GM23338 (cell line): ENCODE results near the gene PPP6R3. TPM values are rescaled to one million over a fixed set of nuclear protein-coding genes. Genes with fewer than 3 reads are reported as not detected.

Experiments used
- ATAC-seq: fragments of 200-7000 bp; cut with Tn5 transposase; 3 replicates; pipeline ENCODE4 v1.9.1; 2020
- DNase-seq: peaks from one replicate; pipeline ENCODE4 v3.0.0-alpha.2; 2015; ENCODE audit warnings: low spot score
- H2AFZ ChIP-seq: fragments of 200-600 bp; sonication (generic); 2 replicates; pipeline ENCODE4 v1.8.0; 2016; ENCODE audit warnings: antibody characterized with exemption, mild to moderate bottlenecking, moderate library complexity
- H3F3A ChIP-seq: fragments of 200-600 bp; sonication (generic); replicated peaks from 2 replicates; pipeline ENCODE4 v1.8.0; 2017; ENCODE audit warnings: antibody characterized with exemption, mixed run types, low read depth
- H3K27ac ChIP-seq: fragments of 200-600 bp; sonication (generic); 2 replicates; pipeline ENCODE4 v1.6.1; 2016; ENCODE audit warnings: low read depth
- H3K27me3 ChIP-seq: fragments of 200-600 bp; sonication (generic); 2 replicates; pipeline ENCODE4 v1.8.0; 2016; ENCODE audit warnings: mild to moderate bottlenecking, mixed run types, moderate library complexity; ENCODE audit not compliant: insufficient read depth
- H3K36me3 ChIP-seq: fragments of 200-600 bp; sonication (generic); 2 replicates; pipeline ENCODE4 v1.8.0; 2016; ENCODE audit warnings: mild to moderate bottlenecking; ENCODE audit not compliant: insufficient read depth
- H3K4me1 ChIP-seq: fragments of 200-600 bp; sonication (generic); 2 replicates; pipeline ENCODE4 v1.8.0; 2016; ENCODE audit warnings: mild to moderate bottlenecking, moderate library complexity; ENCODE audit not compliant: insufficient read depth
- H3K4me2 ChIP-seq: fragments of 200-600 bp; sonication (generic); 2 replicates; pipeline ENCODE4 v1.7.1; 2017; ENCODE audit warnings: mixed run types
- H3K4me3 ChIP-seq: fragments of 200-600 bp; sonication (generic); 2 replicates; pipeline ENCODE4 v1.6.1; 2016; ENCODE audit warnings: mixed run types
- H3K79me2 ChIP-seq: fragments of 200-600 bp; sonication (generic); replicated peaks from 2 replicates; pipeline ENCODE4 v1.8.0; 2017; ENCODE audit warnings: mild to moderate bottlenecking; ENCODE audit not compliant: insufficient read depth
- H3K9me2 ChIP-seq: fragments of 200-600 bp; sonication (generic); 2 replicates; pipeline ENCODE4 v1.8.0; 2017; ENCODE audit not compliant: insufficient read depth
- H4K20me1 ChIP-seq: fragments of 200-600 bp; sonication (generic); replicated peaks from 2 replicates; pipeline ENCODE4 v1.8.0; 2017; ENCODE audit warnings: mild to moderate bottlenecking; ENCODE audit not compliant: insufficient read depth
- H3K27ac Mint-ChIP-seq: 2 replicates; pipeline ENCODE4 v1.8.0; 2020; ENCODE audit warnings: inconsistent platforms, mild to moderate bottlenecking, moderate library complexity, mixed read lengths
- H3K27me3 Mint-ChIP-seq: 3 replicates; pipeline ENCODE4 v1.8.0; 2022; ENCODE audit warnings: low read depth, mild to moderate bottlenecking, moderate library complexity, mixed read lengths, inconsistent platforms; ENCODE audit not compliant: insufficient read depth, poor library complexity
- H3K36me3 Mint-ChIP-seq: 3 replicates; pipeline ENCODE4 v1.8.0; 2021; ENCODE audit warnings: low read depth, mild to moderate bottlenecking, inconsistent platforms, moderate library complexity, mixed read lengths
- H3K4me1 Mint-ChIP-seq: 3 replicates; pipeline ENCODE4 v1.8.0; 2020; ENCODE audit warnings: mild to moderate bottlenecking, inconsistent platforms, mixed read lengths
- H3K4me3 Mint-ChIP-seq: 3 replicates; pipeline ENCODE4 v1.8.0; 2021; ENCODE audit warnings: moderate library complexity, mild to moderate bottlenecking, inconsistent platforms, mixed read lengths
- H3K9me3 Mint-ChIP-seq: 3 replicates; pipeline ENCODE4 v1.8.0; 2020; ENCODE audit warnings: moderate library complexity, mild to moderate bottlenecking, inconsistent platforms, mixed read lengths
- CREB1 ChIP-seq: fragments of 250-450 bp; sonication (Bioruptor Pico); IDR thresholded peaks from 2 replicates; pipeline ENCODE4 v1.5.0; 2020; ENCODE audit warnings: low read depth, mild to moderate bottlenecking, moderate library complexity
- CTCF ChIP-seq, 2 experiments: fragments of 200-600 bp in 1 of 2; sonication (generic) in 1 of 2; conservative IDR thresholded peaks; 2 replicates each; pipeline versions ENCODE4 v1.5.1 to v1.6.1; 2016 to 2017; ENCODE audit warnings: antibody characterized with exemption in 2 of 2, low read depth in 2 of 2, mild to moderate bottlenecking in 2 of 2, moderate library complexity in 1 of 2
- ETS1 ChIP-seq: IDR thresholded peaks from 2 replicates; pipeline ENCODE4 v1.6.1; 2016; ENCODE audit warnings: antibody characterized with exemption
- EZH2 ChIP-seq: fragments of 200-600 bp; sonication (generic); IDR thresholded peaks from one replicate; pipeline ENCODE4 v1.8.0; 2017; ENCODE audit warnings: antibody characterized with exemption, mild to moderate bottlenecking, low read depth; ENCODE audit not compliant: unreplicated experiment
- EZH2phosphoT487 ChIP-seq: fragments of 200-600 bp; sonication (generic); IDR thresholded peaks from one replicate; pipeline ENCODE4 v1.8.1; 2018; ENCODE audit warnings: antibody characterized with exemption; ENCODE audit not compliant: unreplicated experiment
- JUNB ChIP-seq: IDR thresholded peaks from one replicate; pipeline ENCODE4 v1.6.1; 2016; ENCODE audit warnings: antibody characterized with exemption; ENCODE audit not compliant: unreplicated experiment
- NANOG ChIP-seq: IDR thresholded peaks from 2 replicates; pipeline ENCODE4 v1.6.1; 2016; ENCODE audit warnings: antibody characterized with exemption, borderline replicate concordance
- POLR2AphosphoS5 ChIP-seq: IDR thresholded peaks from 2 replicates; pipeline ENCODE4 v1.6.1; 2016; ENCODE audit warnings: antibody characterized with exemption, low read depth
- STAT1 ChIP-seq: IDR thresholded peaks from one replicate; pipeline ENCODE4 v1.6.1; 2016; ENCODE audit warnings: antibody characterized with exemption; ENCODE audit not compliant: unreplicated experiment
- ZNF114 ChIP-seq: fragments of 250-450 bp; sonication (Bioruptor Pico); IDR thresholded peaks from 2 replicates; pipeline ENCODE4 v1.5.0; 2020; ENCODE audit warnings: mild to moderate bottlenecking, moderate library complexity
- ZNF331 ChIP-seq: fragments of 250-450 bp; sonication (Bioruptor Pico); IDR thresholded peaks from 2 replicates; pipeline ENCODE4 v1.5.0; 2020; ENCODE audit warnings: low read depth, mild to moderate bottlenecking, moderate library complexity
- polyA plus RNA-seq: library from polyadenylated mRNA; unstranded; fragments of >200 nt; fragmentation: Nextera tagmentation; extraction: Ambion mirVana; gene quantifications from 2 replicates; pipeline ENCODE4 v1.2.1, GENCODE V29; 2016
- total RNA-seq: library from RNA; depleted of rRNA; stranded (reverse); fragments of >200 nt; shearing (Covaris generic); gene quantifications from 2 replicates; pipeline ENCODE4 v1.2.3, GENCODE V29; 2014
- TF ChIP-seq, protein P1 (sequence below): IDR thresholded peaks from one replicate; pipeline ENCODE4 v1.6.1; 2018; ENCODE audit warnings: antibody characterized with exemption; ENCODE audit not compliant: unreplicated experiment

PPP6R3 gene
- total and polyA plus RNA-seq, 2 experiments from 2014 or later, result 170 to 268 TPM

DNA sequence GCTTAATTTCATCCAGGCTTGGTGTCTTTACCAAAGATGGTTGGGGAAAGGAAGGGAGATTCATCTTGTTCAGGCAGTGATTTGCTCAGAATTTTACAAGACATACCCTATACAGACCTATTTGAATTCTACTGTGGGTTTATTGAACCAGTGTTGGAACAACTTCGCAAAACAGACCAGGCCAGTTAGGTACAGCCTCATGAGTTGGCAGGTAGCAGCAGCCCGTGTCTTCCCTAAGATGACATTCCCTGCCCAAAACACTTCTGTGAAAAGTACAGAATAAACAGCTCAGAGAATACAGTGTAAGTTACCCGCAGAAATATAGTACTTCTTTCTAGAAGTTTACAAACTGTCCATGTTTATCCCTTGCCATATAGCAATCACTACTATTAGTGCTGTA is 121.3 kb downstream of the PPP6R3 start:
- Histone ChIP-seq H3K36me3 (peaks cover 29% of the 10 kb centered on the region), H3K27me3 (no peaks in the 10 kb centered on the region), H3K79me2 (peaks cover 16% of the 10 kb centered on the region), H3K4me1 (no peaks in the 10 kb centered on the region), H3K4me3 (no peak overlapping the region), H4K20me1 (peaks cover 25% of the 10 kb centered on the region), H3K9me2 (no peaks in the 10 kb centered on the region), H2AFZ (no peak overlapping the region), H3K27ac (no peak overlapping the region), H3F3A (peaks cover 14% of the 10 kb centered on the region), H3K4me2 (no peak overlapping the region)
- TF ChIP-seq EZH2 (no peak), ZNF331 (no peak), EZH2phosphoT487 (no peak), JUNB (no peak), CREB1 (CRISPR knock-in tag) (no peak), ETS1 (no peak), POLR2AphosphoS5 (no peak), CTCF (conservative IDR thresholded peaks at IDR 0.05; ENCODE audit: low read depth in 2 of 2) (no peak), ZNF114 (no peak), NANOG (no peak), STAT1 (no peak)
- TF ChIP-seq, protein P1, sequence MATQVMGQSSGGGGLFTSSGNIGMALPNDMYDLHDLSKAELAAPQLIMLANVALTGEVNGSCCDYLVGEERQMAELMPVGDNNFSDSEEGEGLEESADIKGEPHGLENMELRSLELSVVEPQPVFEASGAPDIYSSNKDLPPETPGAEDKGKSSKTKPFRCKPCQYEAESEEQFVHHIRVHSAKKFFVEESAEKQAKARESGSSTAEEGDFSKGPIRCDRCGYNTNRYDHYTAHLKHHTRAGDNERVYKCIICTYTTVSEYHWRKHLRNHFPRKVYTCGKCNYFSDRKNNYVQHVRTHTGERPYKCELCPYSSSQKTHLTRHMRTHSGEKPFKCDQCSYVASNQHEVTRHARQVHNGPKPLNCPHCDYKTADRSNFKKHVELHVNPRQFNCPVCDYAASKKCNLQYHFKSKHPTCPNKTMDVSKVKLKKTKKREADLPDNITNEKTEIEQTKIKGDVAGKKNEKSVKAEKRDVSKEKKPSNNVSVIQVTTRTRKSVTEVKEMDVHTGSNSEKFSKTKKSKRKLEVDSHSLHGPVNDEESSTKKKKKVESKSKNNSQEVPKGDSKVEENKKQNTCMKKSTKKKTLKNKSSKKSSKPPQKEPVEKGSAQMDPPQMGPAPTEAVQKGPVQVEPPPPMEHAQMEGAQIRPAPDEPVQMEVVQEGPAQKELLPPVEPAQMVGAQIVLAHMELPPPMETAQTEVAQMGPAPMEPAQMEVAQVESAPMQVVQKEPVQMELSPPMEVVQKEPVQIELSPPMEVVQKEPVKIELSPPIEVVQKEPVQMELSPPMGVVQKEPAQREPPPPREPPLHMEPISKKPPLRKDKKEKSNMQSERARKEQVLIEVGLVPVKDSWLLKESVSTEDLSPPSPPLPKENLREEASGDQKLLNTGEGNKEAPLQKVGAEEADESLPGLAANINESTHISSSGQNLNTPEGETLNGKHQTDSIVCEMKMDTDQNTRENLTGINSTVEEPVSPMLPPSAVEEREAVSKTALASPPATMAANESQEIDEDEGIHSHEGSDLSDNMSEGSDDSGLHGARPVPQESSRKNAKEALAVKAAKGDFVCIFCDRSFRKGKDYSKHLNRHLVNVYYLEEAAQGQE, result no peak
- ATAC-seq (no peak), DNase-seq (no peak)
- no peak overlapping the region for H3K4me3 Mint-ChIP-seq
- H3K4me1 Mint-ChIP-seq, result peaks cover 4% of the 10 kb centered on the region; the same call in 2 of the 3 replicates
- H3K9me3 Mint-ChIP-seq, result no peaks in the 10 kb centered on the region
- no peak overlapping the region for H3K27ac Mint-ChIP-seq
- H3K27me3 Mint-ChIP-seq, result peaks cover 7% of the 10 kb centered on the region
- peaks cover 59% of the 10 kb centered on the region for H3K36me3 Mint-ChIP-seq
